Testis (tissue), 3 donors: Measurements from ENCODE around the gene NUP88. TPM values are rescaled to one million over a fixed set of nuclear protein-coding genes. Genes with fewer than 3 reads are reported as not detected.

Source experiments
- DNase-seq: peaks from one replicate; pipeline ENCODE4 v3.0.0-alpha.2; 2019
- H3K27ac ChIP-seq, 2 donors: fragments of 200-600 bp; sonication (generic); one replicate each; pipeline ENCODE4 v1.5.1; 2019
- H3K27me3 ChIP-seq: fragments of 200-600 bp; sonication (generic); one replicate; pipeline ENCODE4 v1.5.1; 2019
- H3K36me3 ChIP-seq: fragments of 200-600 bp; sonication (generic); one replicate; pipeline ENCODE4 v1.5.1; 2017; ENCODE audit warnings: low read depth; ENCODE audit errors: missing control alignments
- H3K4me1 ChIP-seq: fragments of 200-600 bp; sonication (generic); one replicate; pipeline ENCODE4 v1.5.1; 2019
- H3K4me3 ChIP-seq, 2 donors: fragments of 200-600 bp; sonication (generic); one replicate each; pipeline ENCODE4 v1.5.1; 2017 to 2019
- H3K9me3 ChIP-seq: fragments of 200-600 bp; sonication (generic); one replicate; pipeline ENCODE4 v1.5.1; 2017
- CTCF ChIP-seq, 3 experiments: fragments of 450-650 bp in 2 of 3; fragments of 200-600 bp in 1 of 3; sonication (generic) in 1 of 3; IDR thresholded peaks; one replicate each; pipeline ENCODE4 v1.5.1; 2016 to 2019; ENCODE audit warnings: antibody characterized with exemption in 3 of 3, mild to moderate bottlenecking in 2 of 3, moderate library complexity in 1 of 3
- POLR2A ChIP-seq: fragments of 450-650 bp; IDR thresholded peaks from one replicate; pipeline ENCODE4 v1.6.1; 2017; ENCODE audit warnings: antibody characterized with exemption, mild to moderate bottlenecking, moderate library complexity
- WGBS, 2 donors: methylation state at CpG; one replicate each; pipeline ENCODE4 v1.1.5; 2018; 5-methylcytosine and 5-hydroxymethylcytosine counted together
- intact Hi-C: fragments of 100-400 bp; cut with DNase I; formaldehyde crosslinking; loops from one replicate; pipeline ENCODE4 v1.15.1; 2023; ENCODE audit warnings: low total_unique reads
- polyA plus RNA-seq: library from polyadenylated mRNA; stranded (reverse); fragments of 350-450 nt; fragmentation: Illumina TruSeq; extraction: RNeasy Lipid Tissue Mini Kit (QIAGEN cat#74804); gene quantifications from one replicate; pipeline ENCODE4 v1.2.3, GENCODE V29; 2014; ENCODE audit warnings: low read depth, low replicate concordance; ENCODE audit not compliant: insufficient read depth
- total RNA-seq, 2 donors: library from RNA; depleted of rRNA; stranded (reverse); fragments of >200 nt; gene quantifications; one replicate each; pipeline ENCODE4 v1.2.3, GENCODE V29; 2016

NUP88 gene
- total and polyA plus RNA-seq, 3 donors from 2014 or later = 196 to 234 (median 211) TPM

GRCh38 chr17:5419959-5420653, 644 bp upstream of the NUP88 start, which contains the start of gene RPAIN:
Gene RPAIN (plus strand): TSS chr17:5420182. CDS start chr17:5420211, 29 bp downstream.
- intact Hi-C loops = no loop called here
- Histone ChIP-seq H3K4me3 (peak within 1 kb of the TSS; percentile 92 to 96), H3K9me3 (no peaks in the 10 kb centered on the region), H3K36me3 (no peaks in the 10 kb centered on the region), H3K27ac (peak within 1 kb of the TSS; percentile 88 to 91), H3K27me3 (no peaks in the 10 kb centered on the region), H3K4me1 (peaks cover 10% of the 10 kb centered on the region)
- 0 to 1% methylated on average over 15 to 40 of the region's 41 CpGs for WGBS, 2 donors
- no peak for TF ChIP-seq POLR2A
- peak in 1 of 3 experiments; percentile 18 for TF ChIP-seq CTCF (IDR thresholded peaks at IDR 0.05)
- DNase-seq = peak; percentile 96

- Histone ChIP-seq H3K27me3 (no peaks in the 10 kb centered on the region), H3K27ac (peak overlapping the region; percentile 88 to 91), H3K4me3 (peak overlapping the region; percentile 92 to 96), H3K36me3 (no peaks in the 10 kb centered on the region), H3K4me1 (peaks cover 10% of the 10 kb centered on the region), H3K9me3 (no peaks in the 10 kb centered on the region)
- TF ChIP-seq CTCF (IDR thresholded peaks at IDR 0.05) (no peak), POLR2A (no peak)
- peak; percentile 43 for DNase-seq
- intact Hi-C loops = no loop called here
- WGBS, 2 donors = 0 to 2% methylated on average over 26 of the region's 26 CpGs
Measured at GRCh38 chr17:5418858-5419355, 555 bp downstream of the NUP88 start.

GRCh38 chr17:5416901-5417300, 2.6 kb downstream of the NUP88 start:
- Histone ChIP-seq H3K9me3 (no peaks in the 10 kb centered on the region), H3K27ac (no peak overlapping the region), H3K36me3 (no peaks in the 10 kb centered on the region), H3K4me3 (no peak overlapping the region), H3K27me3 (no peaks in the 10 kb centered on the region), H3K4me1 (peaks cover 10% of the 10 kb centered on the region)
- intact Hi-C loops = no loop called here
- TF ChIP-seq CTCF (IDR thresholded peaks at IDR 0.05) = no peak
- TF ChIP-seq POLR2A = no peak
- DNase-seq = no peak
- 91 to 92% methylated on average over 2 of the region's 2 CpGs for WGBS, 2 donors

- 83 to 90% methylated on average over 4 of the region's 4 CpGs for WGBS, 2 donors
- no peak for TF ChIP-seq CTCF (IDR thresholded peaks at IDR 0.05)
- TF ChIP-seq POLR2A = no peak
- H3K36me3 ChIP-seq = no peaks in the 10 kb centered on the region
- H3K4me3 ChIP-seq = no peak overlapping the region
- H3K27me3 ChIP-seq = no peaks in the 10 kb centered on the region
- H3K4me1 ChIP-seq = peaks cover 4% of the 10 kb centered on the region
- no peaks in the 10 kb centered on the region for H3K9me3 ChIP-seq
- DNase-seq = no peak
- H3K27ac ChIP-seq = no peak overlapping the region
- intact Hi-C loops = no loop called here
Measured at GRCh38 chr17:5413682-5414081, 5.8 kb downstream of the NUP88 start.
